Amniotic stem cell (primary cell): ENCODE data around the gene PKMYT1.

Experiments
- DNase-seq: peaks from one replicate; lab custom pipeline; 2025; lab: John Stamatoyannopoulos, UW

PKMYT1 gene

DNA sequence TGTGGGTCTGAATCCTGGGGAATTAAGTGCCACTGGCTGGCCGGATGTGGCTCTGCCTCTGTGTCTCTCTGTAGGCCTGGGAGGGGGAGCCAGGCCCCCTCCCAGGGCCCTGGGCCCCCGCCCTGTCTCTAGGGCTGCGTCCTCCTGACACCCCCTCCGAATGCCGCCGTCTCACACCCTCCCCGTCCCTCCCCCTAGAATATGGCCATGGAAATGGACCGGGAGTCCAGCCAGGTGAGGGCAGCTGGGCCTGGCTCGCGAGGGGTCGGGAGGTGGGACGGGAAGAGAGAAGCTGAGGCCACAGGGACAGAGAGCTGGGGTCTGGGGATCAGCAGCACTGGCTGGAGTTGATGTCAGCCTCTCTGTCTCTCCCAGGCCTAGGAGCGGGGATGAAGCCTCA, 16.1 kb upstream of the PKMYT1 start:
- no peak for DNase-seq

DNA sequence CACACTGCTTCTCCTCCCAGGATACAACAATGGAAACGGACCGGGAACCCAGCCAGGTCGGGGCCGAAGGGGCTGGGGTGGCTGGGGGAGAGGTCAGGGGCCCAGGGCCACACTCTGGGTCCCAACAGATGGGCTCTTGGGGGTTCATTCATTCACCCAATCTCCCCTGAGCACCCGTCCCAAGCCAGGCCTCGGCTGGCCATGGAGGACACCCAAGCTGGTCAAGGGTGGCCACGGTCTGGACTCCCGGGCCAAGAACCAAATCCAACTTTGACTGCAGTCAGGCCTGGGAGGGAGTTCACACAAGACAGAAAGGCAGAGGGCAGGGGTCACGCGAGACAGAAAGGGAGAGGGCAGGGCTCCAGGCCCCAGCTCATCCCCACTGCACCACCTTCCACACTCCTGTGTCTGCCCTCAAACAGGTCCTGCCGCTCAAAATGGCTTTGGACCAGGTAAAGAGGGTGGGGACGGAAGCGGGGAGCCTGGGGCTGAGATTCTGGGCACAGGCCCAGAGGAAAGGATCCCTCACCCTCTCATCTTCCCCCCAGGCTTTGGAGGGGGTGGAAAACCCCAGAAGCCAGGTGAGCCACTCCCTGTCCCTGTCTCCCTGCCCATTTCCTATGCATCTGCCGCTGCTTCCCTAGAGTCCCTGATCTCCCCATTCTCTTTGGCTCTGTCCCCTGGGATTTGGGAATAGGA, 12.3 kb upstream of the PKMYT1 start:
- no peak for DNase-seq

- DNase-seq: no peak
These were observed 11.5 kb upstream of the PKMYT1 start for GRCh38 chr16:2991566-2992261.

- DNase-seq: no peak
These were observed 10.6 kb upstream of the PKMYT1 start for GRCh38 chr16:2990891-2991290.

GRCh38 chr16:2988590-2989099, 8.4 kb upstream of the PKMYT1 start:
- no peak for DNase-seq

DNA sequence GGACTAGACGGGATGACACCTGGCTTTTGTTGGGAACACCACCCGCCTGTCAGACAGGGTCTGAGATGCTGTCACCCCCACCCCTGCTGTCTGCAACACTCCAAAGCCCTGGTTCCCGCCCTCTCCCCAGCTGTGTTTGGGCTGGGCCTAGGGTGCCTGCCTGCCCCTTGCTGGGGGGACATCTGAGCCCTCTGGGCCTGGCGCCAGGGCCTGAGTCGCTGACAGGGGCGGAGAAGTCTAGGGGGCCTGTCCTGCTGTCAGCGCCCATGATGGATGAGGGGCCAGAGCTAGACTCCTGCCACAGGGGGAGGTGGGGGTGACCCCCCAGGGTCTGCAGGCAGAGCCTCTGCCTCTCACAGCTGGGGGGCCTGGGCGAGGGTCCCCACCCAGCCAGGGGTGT, 7.6 kb upstream of the PKMYT1 start:
- DNase-seq: no peak

GRCh38 chr16:2987286-2987685, 7.0 kb upstream of the PKMYT1 start:
- no peak for DNase-seq

DNA sequence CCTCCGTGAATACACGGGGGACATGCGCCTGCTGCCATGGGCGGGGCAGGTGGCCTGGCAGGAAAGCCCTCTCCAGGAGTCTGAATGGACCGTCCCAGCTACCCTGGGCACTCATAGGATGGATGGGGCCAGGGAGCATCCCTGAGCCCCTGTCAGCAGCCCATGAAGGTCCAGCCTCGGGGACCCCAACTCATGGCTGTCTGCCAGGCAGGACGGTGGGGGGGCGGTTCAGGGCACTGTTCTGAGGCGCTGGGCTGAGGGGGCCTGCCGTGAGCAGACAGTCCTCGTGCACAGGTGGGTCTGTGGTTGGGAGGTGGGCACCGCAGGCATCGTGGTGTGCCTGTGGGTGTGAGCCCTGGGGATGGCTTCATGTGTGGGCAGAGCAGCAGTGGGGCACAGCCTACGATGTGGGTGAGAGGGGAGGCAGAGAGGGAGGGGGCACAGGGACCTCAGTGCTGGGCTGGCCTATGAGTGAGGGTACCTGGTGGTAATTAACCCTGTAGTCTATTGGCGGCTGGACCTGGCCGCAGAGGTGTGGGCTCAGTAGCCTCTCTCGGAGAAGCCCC, 6.5 kb upstream of the PKMYT1 start:
- no peak for DNase-seq

- no peak for DNase-seq
These were observed 5.7 kb upstream of the PKMYT1 start for GRCh38 chr16:2985893-2986355.

DNA sequence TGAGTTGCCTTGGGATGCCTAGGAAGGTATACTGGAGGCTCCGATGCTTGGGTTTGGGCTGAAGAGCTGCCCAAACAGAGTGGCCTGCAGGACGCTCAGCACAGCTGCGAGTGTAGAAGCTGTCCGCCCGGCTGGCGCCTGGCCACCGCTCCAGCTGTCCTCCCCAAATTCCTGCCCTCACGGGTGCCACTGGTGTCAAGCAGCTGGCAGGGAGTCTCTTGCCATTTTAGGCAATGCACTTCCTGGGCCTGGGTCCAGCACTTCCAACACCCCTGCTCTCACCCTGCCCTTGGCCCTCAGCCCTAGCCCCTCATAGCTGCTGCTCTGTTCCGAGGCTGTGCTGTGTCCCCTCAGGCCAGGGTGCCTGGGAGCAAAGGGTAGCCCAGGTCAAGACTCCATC, 5.2 kb upstream of the PKMYT1 start:
- DNase-seq: no peak

- peak; percentile 73 for DNase-seq
These were observed 3.5 kb upstream of the PKMYT1 start for GRCh38 chr16:2983706-2984136.

DNA sequence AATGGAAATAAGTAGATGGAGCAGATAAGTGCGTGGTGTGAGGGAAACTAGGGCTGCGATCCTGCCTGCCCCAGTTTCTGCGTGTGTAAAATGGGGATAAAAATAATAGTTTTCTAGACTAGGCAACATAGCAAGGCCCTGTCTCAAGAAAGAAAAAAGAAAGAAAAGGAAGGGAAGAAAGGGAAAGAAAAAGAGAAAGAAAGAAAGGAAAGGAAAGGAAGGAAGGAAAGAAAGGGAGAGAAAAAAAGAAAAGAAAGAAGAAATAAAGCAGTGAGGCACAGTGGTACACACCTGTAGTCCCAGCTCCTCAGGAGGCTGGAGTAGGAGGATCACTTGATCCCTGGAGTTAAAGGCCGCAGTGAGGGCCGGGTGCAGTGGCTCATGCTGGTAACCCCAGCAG, 2.2 kb upstream of the PKMYT1 start:
- DNase-seq: no peak

DNA sequence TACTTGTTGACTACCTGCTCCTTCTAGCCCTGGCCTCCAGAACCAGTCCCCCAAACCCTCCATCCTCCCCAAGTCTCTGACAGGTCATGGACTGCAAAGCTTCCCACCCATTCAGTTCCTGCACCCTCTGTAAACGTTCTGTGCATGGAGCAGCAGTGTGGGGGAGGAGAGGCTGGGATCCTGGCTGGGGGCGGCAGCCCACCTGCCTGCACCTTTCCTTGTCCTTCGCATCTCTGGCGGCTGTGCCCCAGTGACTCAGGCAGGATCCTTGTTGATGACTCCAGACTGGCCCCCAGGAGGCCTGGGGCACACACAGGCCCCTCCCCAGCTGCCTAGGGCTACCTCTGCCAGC, 1.6 kb upstream of the PKMYT1 start:
- DNase-seq: no peak

GRCh38 chr16:2981177-2981898, 1.1 kb upstream of the PKMYT1 start:
- DNase-seq: no peak

DNA sequence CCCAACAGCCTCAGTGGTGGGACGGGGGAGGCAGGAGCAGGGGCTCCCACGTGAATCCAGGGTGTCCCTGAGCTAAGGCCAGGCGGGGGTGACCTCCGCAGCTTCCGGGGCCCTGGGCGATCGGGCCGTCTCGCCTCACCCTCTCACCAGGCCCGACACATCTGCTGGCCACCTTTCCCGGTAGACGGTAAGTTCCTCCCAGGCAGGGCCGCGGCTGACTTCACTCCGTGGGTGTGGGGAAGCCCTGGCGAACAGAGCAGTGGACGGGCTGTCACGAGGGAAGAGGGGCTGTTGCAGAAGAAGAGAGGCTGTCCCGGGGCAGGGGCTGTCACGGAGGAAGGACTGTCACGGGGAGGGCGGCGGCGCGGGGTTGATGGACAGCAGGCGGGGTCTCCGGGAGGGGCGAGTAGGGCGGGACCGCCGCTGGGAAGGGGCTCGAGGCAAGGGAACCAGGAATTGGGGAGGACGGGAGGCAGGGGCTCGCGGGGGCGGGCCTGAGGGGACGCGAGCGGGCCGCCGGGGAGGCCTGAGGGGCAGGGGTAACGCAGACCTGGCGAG, 498 bp downstream of the PKMYT1 start:
- DNase-seq: no peak

DNA sequence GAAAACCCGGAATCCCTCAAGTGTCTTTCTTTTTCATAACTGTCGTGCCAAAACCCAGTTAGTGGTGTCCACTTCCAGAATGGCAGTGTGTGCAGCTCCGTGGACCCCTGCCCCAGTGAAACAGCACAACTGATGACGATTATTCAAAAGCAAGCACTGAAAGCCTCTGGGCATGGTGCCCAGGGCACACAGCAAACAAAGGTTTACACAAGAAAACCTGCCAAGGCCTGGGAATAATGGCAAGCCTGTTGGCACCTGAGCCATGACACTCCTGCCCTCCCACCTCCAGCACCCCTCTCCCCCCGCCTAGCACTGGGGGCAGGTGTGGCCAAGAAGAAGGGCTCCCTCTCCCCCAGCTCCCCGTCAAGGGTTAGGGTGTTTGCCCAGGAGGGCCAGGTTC, 2.8 kb downstream of the PKMYT1 start:
- DNase-seq: no peak

GRCh38 chr16:2976673-2977072, 3.6 kb downstream of the PKMYT1 start:
- no peak for DNase-seq

DNA sequence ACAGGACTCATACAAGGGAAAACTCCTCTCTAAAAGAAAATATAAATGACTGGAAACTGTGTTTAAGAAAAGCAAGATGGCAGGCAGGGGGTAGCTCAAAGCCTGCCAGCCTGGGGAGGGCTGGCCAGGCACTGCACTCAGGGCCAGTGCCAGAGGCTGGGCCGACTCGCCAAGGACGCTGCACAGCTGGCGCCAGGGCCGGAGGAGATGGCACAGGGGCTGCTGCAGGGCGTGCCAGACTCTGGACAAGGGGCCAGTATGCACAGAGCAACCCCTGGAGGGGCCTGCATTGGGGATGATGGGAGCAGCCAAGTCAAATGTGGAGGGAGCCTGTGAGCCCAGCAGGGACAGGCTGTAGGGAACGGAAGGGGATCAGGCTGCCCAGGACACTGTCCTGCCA, 4.0 kb downstream of the PKMYT1 start:
- no peak for DNase-seq

- DNase-seq: no peak
These were observed 5.0 kb downstream of the PKMYT1 start for GRCh38 chr16:2975161-2975795.

DNA sequence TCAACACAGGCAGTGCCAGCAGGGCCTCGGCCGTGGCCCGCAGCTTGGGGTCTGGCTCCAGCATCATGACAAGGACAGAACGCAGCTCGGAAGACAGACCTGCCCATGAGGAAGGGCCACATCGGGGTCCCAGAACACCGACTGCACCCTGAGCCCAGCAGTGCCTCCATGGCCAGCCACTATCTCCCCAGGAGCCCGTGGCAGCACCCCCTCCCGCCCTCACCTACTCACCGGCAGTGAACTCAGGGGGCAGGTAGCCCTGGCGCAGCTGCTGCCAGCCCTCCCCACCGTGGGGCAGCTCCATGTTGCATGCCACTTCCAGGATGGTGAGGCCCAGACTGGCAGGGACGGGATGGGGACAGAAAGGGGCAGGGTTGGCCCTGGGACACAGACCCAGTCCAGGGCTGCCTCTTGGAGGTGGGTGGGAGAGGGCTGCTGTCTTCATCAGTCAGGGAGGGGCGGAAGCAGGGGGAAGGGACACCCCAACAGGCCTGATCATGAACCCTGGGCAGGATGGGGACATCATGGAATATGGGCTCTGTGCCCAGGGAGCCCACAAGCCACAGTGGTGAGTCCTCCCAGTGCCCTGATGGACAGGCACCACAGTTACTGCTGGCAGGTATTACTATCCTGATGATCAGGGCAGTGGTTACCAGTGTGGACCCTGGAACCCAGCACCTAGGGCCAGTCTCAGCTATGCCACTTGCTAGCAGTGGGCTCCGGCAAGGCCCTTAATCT, 5.8 kb downstream of the PKMYT1 start:
- no peak for DNase-seq
